ENCODE data around the gene NR4A1. TPM values are rescaled to one million over a fixed set of nuclear protein-coding genes. Genes with fewer than 3 reads are reported as not detected.
A peak's percentile ranks its signal among the peaks of the same experiment; 100 is the strongest.

Gene NR4A1
- total and polyA plus RNA-seq, 2 of the 13 experiments (the other 11 are each of a cell fraction or from before 2014, with no cell fraction given): 5.7 to 15.2 TPM

- no peak for TF ChIP-seq ZNF441 (CRISPR knock-in tag; IDR thresholded peaks at IDR 0.05; ENCODE audit: borderline replicate concordance)
- no peak for TF ChIP-seq MIXL1 (CRISPR knock-in tag; IDR thresholded peaks at IDR 0.05)
- TF ChIP-seq ZNF275 (CRISPR knock-in tag; IDR thresholded peaks at IDR 0.05; ENCODE audit: borderline replicate concordance): no peak
- TF ChIP-seq HOMEZ (CRISPR knock-in tag; IDR thresholded peaks at IDR 0.05; ENCODE audit: low read depth): no peak
- TF ChIP-seq EZH2 (conservative IDR thresholded peaks at IDR 0.05; ENCODE audit: low read depth, low read length): no peak
- TF ChIP-seq SP4 (CRISPR knock-in tag; IDR thresholded peaks at IDR 0.05): peak; percentile 53; the same call in 1 of the 2 replicates
- TF ChIP-seq ATF3 (CRISPR knock-in tag; IDR thresholded peaks at IDR 0.05): no peak
- no peak for TF ChIP-seq LCORL (IDR thresholded peaks at IDR 0.05)
- TF ChIP-seq LCORL (CRISPR knock-in tag; IDR thresholded peaks at IDR 0.05): no peak; the same call in 1 of the 2 replicates
- TF ChIP-seq ZNF3 (CRISPR knock-in tag; IDR thresholded peaks at IDR 0.05): no peak
- TF ChIP-seq RXRB (CRISPR knock-in tag; IDR thresholded peaks at IDR 0.05; ENCODE audit: borderline replicate concordance): no peak
- peak; percentile 65; the same call in 1 of the 2 replicates for TF ChIP-seq ZNF605 (CRISPR knock-in tag; IDR thresholded peaks at IDR 0.05)
- no peak for TF ChIP-seq EHMT2 (IDR thresholded peaks at IDR 0.05; ENCODE audit: borderline replicate concordance, low read depth, low read length)
- TF ChIP-seq ZNF142 (CRISPR knock-in tag; IDR thresholded peaks at IDR 0.05): no peak
- TF ChIP-seq ARNTL (CRISPR knock-in tag; IDR thresholded peaks at IDR 0.05): peak; percentile 94
- TF ChIP-seq HDAC2 (CRISPR knock-in tag; IDR thresholded peaks at IDR 0.05): no peak
- TF ChIP-seq PAWR (CRISPR knock-in tag; IDR thresholded peaks at IDR 0.05; ENCODE audit: borderline replicate concordance): no peak
- no peak for TF ChIP-seq HIC2 (CRISPR knock-in tag; IDR thresholded peaks at IDR 0.05; ENCODE audit: low read depth)
- no peak for TF ChIP-seq ZNF362 (CRISPR knock-in tag; IDR thresholded peaks at IDR 0.05; ENCODE audit: borderline replicate concordance)
Observed at GRCh38 chr12:52010152-52010622, 41.1 kb upstream of the NR4A1 start (continued).

Measured in HepG2 (cell line).